Right cardiac atrium (tissue), 5 donors: ENCODE measurements around the gene TENT4B. TPM values are rescaled to one million over a fixed set of nuclear protein-coding genes. Genes with fewer than 3 reads are reported as not detected.
A peak's percentile ranks its signal among the peaks of the same experiment; 100 is the strongest.
"Not testable (repeated sequence)": the region's sequence is repeated elsewhere in the genome, so short reads cannot be mapped to it uniquely, and the experiment has no call there.

Source experiments
- ATAC-seq, 2 donors: fragments of 200-7000 bp; cut with Tn5 transposase; one replicate each; pipeline versions ENCODE4 v1.8.0 to v1.9.1; 2020; ENCODE audit warnings: moderate library complexity in 2 of 2, mild to moderate bottlenecking in 1 of 2
- DNase-seq, 3 donors: peaks; one replicate each; pipeline ENCODE4 v3.0.0-alpha.2; 2020
- H3K27ac ChIP-seq: one replicate; pipeline ENCODE4 v1.5.1; 2013; ENCODE audit warnings: mild to moderate bottlenecking, low read length, control low read depth, moderate library complexity
- H3K27me3 ChIP-seq: one replicate; pipeline ENCODE4 v1.6.1; 2013; ENCODE audit not compliant: control insufficient read depth, insufficient read depth
- H3K4me1 ChIP-seq: one replicate; pipeline ENCODE4 v1.6.1; 2013; ENCODE audit warnings: low read length; ENCODE audit not compliant: control insufficient read depth, insufficient read depth
- H3K4me3 ChIP-seq: one replicate; pipeline ENCODE4 v1.5.1; 2013; ENCODE audit warnings: low read length, control low read depth
- H3K9me3 ChIP-seq: one replicate; pipeline ENCODE4 v1.6.1; 2013; ENCODE audit warnings: low read length; ENCODE audit not compliant: control insufficient read depth
- WGBS: extraction: QIAGEN DNeasy Blood & Tissue Kit; methylation state at CpG from one replicate; pipeline ENCODE4 v1.1.7; 2013; 5-methylcytosine and 5-hydroxymethylcytosine counted together
- intact Hi-C, 4 donors: fragments of 100-400 bp; cut with DNase I; formaldehyde crosslinking; loops; one replicate each; pipeline versions ENCODE4 v1.11.0 to v1.14.0; 2022 to 2023
- long read RNA-seq, 4 donors: library from polyadenylated mRNA; unstranded; transcript quantifications; one replicate each; pipeline ENCODE4 v2.0.0, GENCODE V29; 2020 to 2021
- polyA plus RNA-seq: library from polyadenylated mRNA; stranded (reverse); fragments of 200-250 nt; gene quantifications from one replicate; pipeline ENCODE4 v1.2.3, GENCODE V29; 2013
- total RNA-seq, 4 donors: library from RNA; stranded (reverse); fragmentation: NEBNext Ultra II Directional; extraction: Animal tissue kit (Norgen Biotek cat#: 25700); gene quantifications; one replicate each; pipeline ENCODE4 v1.2.1, GENCODE V29; 2021
- donor health status: healthy with polysubstance abuse.
- donor health status: DM: no; HTN: yes; CAD: no.
- donor health status: DM: no; HTN: no; CAD: no.
- donor health status: DM: no; HTN: yes; CAD: no; lungs with severe emphysema.
- donor health status: DM: yes; HTN: yes; CAD: no.

TENT4B gene
- total RNA-seq (1 to 10 TPM; 6.3 to 8.4 (median 7.3) TPM), polyA plus RNA-seq (3.0 TPM)
- long read RNA-seq, donor 1, partial matches to known transcripts, result 3 of 9 reads
- long read RNA-seq, donor 1, other reads (novel, unspliced or antisense), result 6 of 9 reads
- long read RNA-seq, donor 2, partial matches to known transcripts, result 1 of 2 reads
- long read RNA-seq, donor 2, other reads (novel, unspliced or antisense), result 1 of 2 reads
- long read RNA-seq, donor 3, partial matches to known transcripts, result 0 of 4 reads
- long read RNA-seq, donor 3, other reads (novel, unspliced or antisense), result 4 of 4 reads
- long read RNA-seq, donor 4, partial matches to known transcripts, result 2 of 3 reads
- long read RNA-seq, donor 4, other reads (novel, unspliced or antisense), result 1 of 3 reads

- Histone ChIP-seq H3K27ac (peak within 1 kb of the TSS; percentile 90), H3K4me1 (peaks cover 4% of the 10 kb centered on the region), H3K27me3 (no peaks in the 10 kb centered on the region), H3K9me3 (no peaks in the 10 kb centered on the region), H3K4me3 (peak within 1 kb of the TSS; percentile 80)
- peak; percentile 97 for ATAC-seq
- intact Hi-C loops, result loop anchor here in 1 of 4 donors (10.0 kb wide), 1 partner anchor 52 kb away; no protein-coding TSS in a partner anchor
- DNase-seq, result peak; percentile 88 to 96 (median 94)
- under 1% methylated on average over 109 of the region's 114 CpGs for WGBS
Observed at GRCh38 chr16:50152807-50153595, at the start of gene TENT4B. Gene TENT4B (plus strand): TSS chr16:50153306. CDS start chr16:50153622, 316 bp downstream.

- no peak for DNase-seq
- intact Hi-C loops, result no loop called here
- no peaks in the 10 kb centered on the region for H3K27me3 ChIP-seq
- H3K4me3 ChIP-seq, result no peak overlapping the region
- no peak for ATAC-seq
- H3K27ac ChIP-seq, result no peak overlapping the region
- 84% methylated on average over 5 of the region's 5 CpGs for WGBS
- H3K9me3 ChIP-seq, result no peaks in the 10 kb centered on the region
- H3K4me1 ChIP-seq, result no peaks in the 10 kb centered on the region
Observed at GRCh38 chr16:50103764-50104163, 49.3 kb upstream of the TENT4B start.

GRCh38 chr16:50114357-50115129 is 38.6 kb upstream of the TENT4B start:
- no peak overlapping the region for H3K4me3 ChIP-seq
- WGBS, result 79% methylated on average over 8 of the region's 8 CpGs
- H3K9me3 ChIP-seq, result no peaks in the 10 kb centered on the region
- H3K27me3 ChIP-seq, result no peaks in the 10 kb centered on the region
- ATAC-seq (no peak), DNase-seq (no peak)
- H3K4me1 ChIP-seq, result no peaks in the 10 kb centered on the region
- intact Hi-C loops, result no loop called here
- no peak overlapping the region for H3K27ac ChIP-seq

- intact Hi-C loops, result no loop called here
- Histone ChIP-seq H3K4me1 (no peaks in the 10 kb centered on the region), H3K9me3 (no peaks in the 10 kb centered on the region), H3K27ac (no peak overlapping the region), H3K4me3 (no peak overlapping the region), H3K27me3 (no peaks in the 10 kb centered on the region)
- DNase-seq (no peak), ATAC-seq (no peak)
Observed at GRCh38 chr16:50120711-50121110, 32.4 kb upstream of the TENT4B start.

GRCh38 chr16:50121278-50121677 is 31.8 kb upstream of the TENT4B start:
- DNase-seq (no peak), ATAC-seq (no peak)
- H3K9me3 ChIP-seq, result no peaks in the 10 kb centered on the region
- H3K4me1 ChIP-seq, result no peaks in the 10 kb centered on the region
- WGBS, result 73% methylated on average over 4 of the region's 4 CpGs
- no peaks in the 10 kb centered on the region for H3K27me3 ChIP-seq
- intact Hi-C loops, result no loop called here
- H3K4me3 ChIP-seq, result no peak overlapping the region
- no peak overlapping the region for H3K27ac ChIP-seq

GRCh38 chr16:50121721-50122445 is 31.2 kb upstream of the TENT4B start:
- Histone ChIP-seq H3K4me1 (no peaks in the 10 kb centered on the region), H3K4me3 (no peak overlapping the region), H3K27me3 (no peaks in the 10 kb centered on the region), H3K9me3 (no peaks in the 10 kb centered on the region), H3K27ac (no peak overlapping the region)
- no peak for ATAC-seq
- DNase-seq, result no peak
- intact Hi-C loops, result no loop called here
- WGBS, result 70% methylated on average over 14 of the region's 14 CpGs

GRCh38 chr16:50123417-50123816 is 29.7 kb upstream of the TENT4B start:
- Histone ChIP-seq H3K4me1 (no peaks in the 10 kb centered on the region), H3K27ac (no peak overlapping the region), H3K27me3 (no peaks in the 10 kb centered on the region), H3K9me3 (no peaks in the 10 kb centered on the region), H3K4me3 (no peak overlapping the region)
- intact Hi-C loops, result no loop called here
- no peak for ATAC-seq
- 91% methylated on average over 1 of the region's 1 CpG for WGBS
- DNase-seq, result no peak

- intact Hi-C loops, result no loop called here
- no peak overlapping the region for H3K27ac ChIP-seq
- ATAC-seq (no peak), DNase-seq (no peak)
- H3K27me3 ChIP-seq, result no peaks in the 10 kb centered on the region
- no peak overlapping the region for H3K4me3 ChIP-seq
- no peaks in the 10 kb centered on the region for H3K9me3 ChIP-seq
- WGBS, result 89% methylated on average over 2 of the region's 2 CpGs
- H3K4me1 ChIP-seq, result no peaks in the 10 kb centered on the region
Observed at GRCh38 chr16:50124769-50125168, 28.3 kb upstream of the TENT4B start.

GRCh38 chr16:50126183-50126582 is 26.9 kb upstream of the TENT4B start:
- H3K9me3 ChIP-seq, result no peaks in the 10 kb centered on the region
- DNase-seq (no peak), ATAC-seq (no peak)
- no peaks in the 10 kb centered on the region for H3K27me3 ChIP-seq
- intact Hi-C loops, result no loop called here
- WGBS, result 87% methylated on average over 4 of the region's 4 CpGs
- no peaks in the 10 kb centered on the region for H3K4me1 ChIP-seq
- no peak overlapping the region for H3K4me3 ChIP-seq
- H3K27ac ChIP-seq, result no peak overlapping the region

GRCh38 chr16:50132571-50132970 is 20.5 kb upstream of the TENT4B start:
- H3K27me3 ChIP-seq, DNase-seq, H3K27ac ChIP-seq, ATAC-seq, H3K4me3 ChIP-seq, intact Hi-C loops, H3K4me1 ChIP-seq, H3K9me3 ChIP-seq: not testable (repeated sequence)
- 90% methylated on average over 7 of the region's 7 CpGs for WGBS
